OCI-LY1 (cell line): ENCODE results near the gene CDHR5.

Source experiments
- H2AFZ ChIP-seq: fragments of 200-600 bp; sonication (generic), shearing (Covaris generic); 2 replicates; pipeline ENCODE4 v1.6.0; 2014; ENCODE audit warnings: antibody characterized with exemption, mild to moderate bottlenecking, low read length
- H3F3A ChIP-seq: fragments of 200-600 bp; sonication (generic), shearing (Covaris generic); 2 replicates; pipeline ENCODE4 v1.6.0; 2014; ENCODE audit warnings: mild to moderate bottlenecking, antibody characterized with exemption, low read length, moderate library complexity; ENCODE audit not compliant: insufficient read depth
- H3K27ac ChIP-seq: fragments of 200-600 bp; sonication (generic); 2 replicates; pipeline ENCODE4 v1.5.1; 2014; ENCODE audit warnings: low read length, mixed run types, mild to moderate bottlenecking, low read depth; ENCODE audit not compliant: poor library complexity, severe bottlenecking
- H3K27me3 ChIP-seq: fragments of 200-600 bp; sonication (generic); 2 replicates; pipeline ENCODE4 v1.6.0; 2014; ENCODE audit warnings: antibody characterized with exemption, mild to moderate bottlenecking, low read length, moderate library complexity; ENCODE audit not compliant: insufficient read depth
- H3K36me3 ChIP-seq: fragments of 200-600 bp; sonication (generic); 2 replicates; pipeline ENCODE4 v1.6.1; 2014; ENCODE audit warnings: mild to moderate bottlenecking, antibody characterized with exemption, low read length, moderate library complexity, mixed read lengths; ENCODE audit not compliant: insufficient read depth
- H3K4me1 ChIP-seq: fragments of 200-600 bp; sonication (generic); 2 replicates; pipeline ENCODE4 v1.5.1; 2014; ENCODE audit warnings: mild to moderate bottlenecking, low read length, moderate library complexity; ENCODE audit not compliant: insufficient read depth, severe bottlenecking
- H3K4me2 ChIP-seq: fragments of 200-600 bp; sonication (generic), shearing (Covaris generic); 2 replicates; pipeline ENCODE4 v1.6.1; 2014; ENCODE audit warnings: low read length
- H3K4me3 ChIP-seq: fragments of 200-600 bp; sonication (generic); 2 replicates; pipeline ENCODE4 v1.5.1; 2014; ENCODE audit warnings: low read length, low read depth, mild to moderate bottlenecking, mixed read lengths; ENCODE audit not compliant: poor library complexity, severe bottlenecking
- H3K79me2 ChIP-seq: fragments of 200-600 bp; shearing (Covaris generic); 2 replicates; pipeline ENCODE4 v1.6.1; 2016; ENCODE audit warnings: mixed run types, low read length, mixed read lengths; ENCODE audit not compliant: insufficient read depth
- H3K9ac ChIP-seq: fragments of 200-600 bp; sonication (generic), shearing (Covaris generic); 2 replicates; pipeline ENCODE4 v1.6.1; 2014; ENCODE audit warnings: mild to moderate bottlenecking, low read length, mixed read lengths
- H3K9me2 ChIP-seq: fragments of 200-600 bp; sonication (generic), shearing (Covaris generic); 2 replicates; pipeline ENCODE4 v1.6.1; 2014; ENCODE audit warnings: low read depth, mild to moderate bottlenecking, low read length, mixed read lengths
- H3K9me3 ChIP-seq: fragments of 200-600 bp; shearing (Covaris generic); 2 replicates; pipeline ENCODE4 v1.6.1; 2014; ENCODE audit warnings: low read length, mixed read lengths
- H4K20me1 ChIP-seq: fragments of 200-600 bp; sonication (generic), shearing (Covaris generic); 2 replicates; pipeline ENCODE4 v1.6.0; 2016; ENCODE audit warnings: mild to moderate bottlenecking, low read length; ENCODE audit not compliant: insufficient read depth
- CTCF ChIP-seq: fragments of 200-600 bp; sonication (generic), shearing (Covaris generic); IDR thresholded peaks from 2 replicates; pipeline ENCODE4 v1.5.1; 2017; ENCODE audit warnings: mild to moderate bottlenecking, antibody characterized with exemption, low read length, moderate library complexity, mixed read lengths
- EZH2 ChIP-seq: fragments of 200-600 bp; sonication (generic), shearing (Covaris generic); IDR thresholded peaks from 2 replicates; pipeline ENCODE4 v1.8.0; 2017; ENCODE audit warnings: borderline replicate concordance, mixed run types, mild to moderate bottlenecking, antibody characterized with exemption, low read length, moderate library complexity, mixed read lengths

Gene CDHR5

DNA sequence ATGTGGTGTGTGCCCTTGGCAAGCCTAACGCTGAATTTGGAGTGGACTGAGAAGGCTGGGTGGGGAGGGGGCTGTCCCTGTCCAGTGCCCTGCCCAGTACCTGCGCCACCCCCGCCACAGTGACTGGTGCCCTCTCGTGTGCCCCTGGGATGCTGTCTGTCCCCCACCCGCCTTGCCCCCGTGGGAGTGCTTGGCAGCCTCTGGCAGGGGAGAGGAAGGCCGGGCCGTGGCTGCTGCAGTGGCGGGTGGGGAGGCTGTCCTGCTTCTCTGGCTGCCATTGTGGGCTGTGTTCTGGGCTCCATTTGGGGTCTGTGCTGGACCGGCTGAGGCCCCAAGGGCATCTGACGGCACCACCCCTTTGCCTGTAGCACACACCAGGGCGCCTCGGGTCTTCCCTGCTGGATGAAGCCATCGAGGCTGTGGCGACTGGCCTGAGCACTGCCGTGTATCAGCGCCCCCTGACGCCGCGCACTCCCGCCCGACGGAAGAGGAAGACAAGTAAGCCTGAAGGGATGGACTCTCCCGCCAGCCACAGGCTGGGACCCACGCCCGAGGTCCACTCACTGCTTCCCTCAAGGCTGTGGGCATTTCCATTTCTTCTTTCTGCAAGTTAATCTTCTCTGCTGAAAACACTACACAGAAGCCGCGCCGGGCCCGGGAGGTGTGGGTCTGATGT lies 26.6 kb downstream of the CDHR5 start:
- Histone ChIP-seq H2AFZ (no peak overlapping the region), H3K27me3 (no peaks in the 10 kb centered on the region), H3K9me2 (no peaks in the 10 kb centered on the region), H4K20me1 (no peaks in the 10 kb centered on the region), H3K4me2 (no peak overlapping the region), H3K36me3 (peaks cover 85% of the 10 kb centered on the region), H3F3A (no peaks in the 10 kb centered on the region), H3K4me1 (no peaks in the 10 kb centered on the region), H3K4me3 (no peak overlapping the region), H3K9ac (no peak overlapping the region), H3K27ac (no peak overlapping the region), H3K9me3 (no peaks in the 10 kb centered on the region), H3K79me2 (no peaks in the 10 kb centered on the region)
- TF ChIP-seq EZH2 (no peak), CTCF (no peak)

DNA sequence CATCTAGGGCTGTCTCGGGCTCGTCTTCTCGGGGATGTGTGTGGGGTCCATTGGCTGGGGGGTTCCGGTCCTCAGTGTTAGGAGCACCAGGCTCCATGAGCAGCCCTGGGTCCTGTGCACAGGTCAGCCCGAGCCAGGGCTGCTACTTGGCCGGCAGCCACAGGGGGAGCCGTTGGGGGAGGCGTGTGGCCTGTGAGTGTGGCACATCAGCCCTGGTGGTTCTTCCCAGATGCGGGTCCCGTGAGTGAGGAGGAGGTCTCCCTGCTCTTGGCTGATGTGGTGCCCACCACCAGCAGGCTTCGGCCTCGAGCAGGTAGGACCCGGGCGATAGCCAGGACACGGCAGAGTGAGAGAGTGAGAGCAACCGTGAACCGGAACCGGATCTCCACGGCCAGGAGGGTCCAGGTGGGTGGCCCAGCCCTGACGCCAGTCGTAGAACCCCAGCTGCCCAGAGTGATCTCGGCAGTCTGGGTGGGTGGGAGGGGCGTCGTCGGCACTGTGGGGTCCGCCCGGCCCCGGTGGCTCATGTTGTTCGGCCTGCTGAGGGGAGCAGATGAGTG lies 27.5 kb downstream of the CDHR5 start:
- Histone ChIP-seq H3K9me3 (no peaks in the 10 kb centered on the region), H2AFZ (no peak overlapping the region), H3K27ac (no peak overlapping the region), H3K79me2 (no peaks in the 10 kb centered on the region), H3K27me3 (no peaks in the 10 kb centered on the region), H3K9ac (no peak overlapping the region), H4K20me1 (no peaks in the 10 kb centered on the region), H3F3A (no peaks in the 10 kb centered on the region), H3K4me3 (no peak overlapping the region), H3K9me2 (no peaks in the 10 kb centered on the region), H3K36me3 (peaks cover 88% of the 10 kb centered on the region), H3K4me2 (no peak overlapping the region), H3K4me1 (no peaks in the 10 kb centered on the region)
- TF ChIP-seq CTCF (peak; percentile 24; the same call in 1 of the 2 replicates), EZH2 (no peak)

- no peak overlapping the region for H3K4me2 ChIP-seq
- peaks cover 85% of the 10 kb centered on the region for H3K36me3 ChIP-seq
- no peak overlapping the region for H3K9ac ChIP-seq
Measured at GRCh38 chr11:596374-596773, 28.4 kb downstream of the CDHR5 start.

More at GRCh38 chr11:596374-596773, 28.4 kb downstream of the CDHR5 start:
- TF ChIP-seq CTCF (no peak), EZH2 (no peak)
- no peaks in the 10 kb centered on the region for H3K9me3 ChIP-seq
- no peak overlapping the region for H3K27ac ChIP-seq
- H3K79me2 ChIP-seq: no peaks in the 10 kb centered on the region
- H3K27me3 ChIP-seq: no peaks in the 10 kb centered on the region
- no peaks in the 10 kb centered on the region for H3F3A ChIP-seq
- no peaks in the 10 kb centered on the region for H4K20me1 ChIP-seq
- no peak overlapping the region for H3K4me3 ChIP-seq
- no peak overlapping the region for H2AFZ ChIP-seq
- no peaks in the 10 kb centered on the region for H3K9me2 ChIP-seq
- no peaks in the 10 kb centered on the region for H3K4me1 ChIP-seq
